HG03045 (cell line): ENCODE results near the gene ATR.
"Not testable (repeated sequence)": the region's sequence is repeated elsewhere in the genome, so short reads cannot be mapped to it uniquely, and the experiment has no call there.

Experiments
- ATAC-seq: cut with Tn5 transposase; IDR thresholded peaks from one replicate; pipeline ENCODE4 v1.9.1; 2021; ENCODE audit warnings: mild to moderate bottlenecking, moderate library complexity; ENCODE audit not compliant: unreplicated experiment

The ATR gene

DNA sequence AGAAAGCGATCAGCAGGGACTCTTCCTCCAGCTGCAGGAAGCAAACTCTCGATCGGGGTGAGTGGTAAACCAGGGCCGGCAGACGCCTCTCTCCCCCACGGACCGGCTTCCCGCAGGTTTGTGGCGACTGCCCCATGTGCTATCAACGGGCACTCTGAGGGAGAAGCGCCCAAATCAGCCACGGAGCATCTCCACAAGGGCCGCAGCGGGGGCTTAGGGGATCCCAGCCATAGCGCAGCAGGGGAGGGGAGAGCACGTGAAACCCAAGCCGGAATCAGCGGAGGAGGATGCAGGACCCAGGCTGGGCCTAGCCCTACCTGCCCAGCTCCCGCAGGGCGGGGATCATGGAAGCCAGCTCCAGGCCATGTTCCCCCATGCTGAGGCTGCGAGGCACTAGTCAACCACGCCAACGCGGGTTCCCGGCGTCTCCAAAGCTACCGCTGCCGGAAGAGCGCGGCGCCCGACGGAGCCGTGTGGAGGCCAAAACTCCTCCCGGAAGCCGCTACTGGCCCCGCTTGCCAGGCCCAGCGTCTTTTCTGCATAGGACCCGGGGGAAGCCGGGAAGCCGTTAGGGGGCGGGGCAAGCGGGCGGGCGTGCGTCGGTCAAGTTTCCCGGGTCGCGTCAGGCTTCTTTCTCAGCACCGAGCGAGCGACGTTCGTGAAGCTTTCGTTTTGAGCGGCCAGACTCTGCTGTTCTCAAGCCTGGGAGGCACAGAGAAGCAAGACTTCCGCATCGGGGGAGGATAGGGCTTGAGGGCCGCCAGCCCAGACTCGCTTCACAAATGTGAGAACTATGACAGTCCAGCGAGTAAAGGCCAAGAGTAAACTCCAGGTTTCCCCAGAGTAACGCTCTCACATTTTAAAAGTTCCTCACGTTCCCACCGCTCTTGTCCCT lies at the start of gene ATR:
Gene ATR, minus strand, starts transcription at position 405 of the 895 bp plus-strand sequence. Its CDS starts 29 bp downstream, at position 376.
- peak; percentile 98 for ATAC-seq

- ATAC-seq, result no peak
Observed at GRCh38 chr3:142626971-142627370, 48.4 kb upstream of the ATR start.

DNA sequence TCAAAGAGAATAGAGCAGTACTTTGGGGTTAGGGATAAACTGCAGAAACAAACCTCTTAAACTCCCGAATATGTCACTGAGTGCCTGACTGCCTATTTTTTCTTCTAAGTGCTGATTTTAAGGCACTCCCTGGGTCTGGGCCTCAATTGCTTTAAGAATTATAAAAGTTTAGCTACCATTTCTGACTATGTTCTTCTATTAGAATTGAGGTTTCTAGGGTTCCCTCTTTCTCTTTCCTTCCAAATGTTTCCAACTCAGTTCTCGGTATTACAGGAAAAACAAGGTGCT lies 46.6 kb upstream of the ATR start:
- ATAC-seq, result no peak

DNA sequence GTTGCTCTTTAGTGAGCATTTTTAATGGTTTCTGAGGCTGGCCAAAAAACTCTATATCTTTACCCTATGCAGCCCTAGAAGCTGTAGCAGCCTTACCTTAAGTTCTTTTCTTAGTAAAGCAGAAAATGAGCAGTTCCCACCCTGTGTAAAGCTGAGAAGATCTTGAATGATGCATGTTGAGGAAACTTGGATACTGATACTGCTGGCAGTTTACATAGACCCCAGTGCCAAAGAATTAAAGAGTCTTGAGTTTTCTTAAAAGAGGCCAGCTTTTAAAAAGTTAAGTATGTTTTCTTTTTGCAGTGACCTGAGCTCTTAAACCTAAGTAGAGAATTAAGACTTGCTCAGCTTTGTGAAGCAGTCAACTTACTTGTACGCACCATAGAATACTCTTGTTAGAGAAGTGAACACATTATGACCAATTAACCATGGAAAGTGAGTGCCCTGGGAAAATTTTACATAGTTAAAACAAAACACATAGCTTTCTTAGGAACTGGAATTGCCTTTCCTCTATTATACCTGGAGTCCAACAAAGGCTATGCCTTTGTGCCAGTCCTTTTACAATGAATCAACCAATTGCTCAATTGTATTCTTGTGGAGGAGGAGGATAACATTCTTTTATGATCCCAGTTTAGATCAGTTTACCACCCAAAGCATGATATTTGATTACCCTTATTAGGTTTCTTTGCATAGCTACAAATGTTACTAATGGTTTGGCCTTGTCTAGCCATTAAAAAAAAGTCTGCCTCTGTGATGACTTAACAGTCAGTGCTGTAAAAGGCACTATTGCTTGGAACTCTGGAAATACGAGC lies 46.0 kb upstream of the ATR start:
- no peak for ATAC-seq

GRCh38 chr3:142623194-142623593 lies 44.7 kb upstream of the ATR start:
- ATAC-seq, result no peak

DNA sequence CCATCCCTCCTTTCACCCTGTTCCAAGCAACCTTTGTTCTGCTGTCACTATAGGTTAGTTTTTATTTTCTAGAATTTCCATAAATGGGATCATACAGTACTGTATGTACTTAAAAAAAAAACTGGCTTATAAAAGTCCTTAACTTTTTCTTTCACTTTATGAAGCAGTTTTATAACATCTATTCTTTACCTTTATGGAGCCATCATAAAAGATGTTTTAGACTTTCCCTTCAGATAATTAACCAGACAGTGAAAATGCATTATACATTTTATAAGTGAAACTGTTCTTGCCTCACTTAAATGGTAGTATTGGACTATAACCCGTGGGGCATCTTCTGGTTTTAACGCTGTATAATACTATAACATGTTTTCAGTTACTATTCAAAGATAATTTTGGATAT lies 43.9 kb upstream of the ATR start:
- no peak for ATAC-seq

GRCh38 chr3:142618917-142619461 lies 40.5 kb upstream of the ATR start:
- no peak for ATAC-seq

DNA sequence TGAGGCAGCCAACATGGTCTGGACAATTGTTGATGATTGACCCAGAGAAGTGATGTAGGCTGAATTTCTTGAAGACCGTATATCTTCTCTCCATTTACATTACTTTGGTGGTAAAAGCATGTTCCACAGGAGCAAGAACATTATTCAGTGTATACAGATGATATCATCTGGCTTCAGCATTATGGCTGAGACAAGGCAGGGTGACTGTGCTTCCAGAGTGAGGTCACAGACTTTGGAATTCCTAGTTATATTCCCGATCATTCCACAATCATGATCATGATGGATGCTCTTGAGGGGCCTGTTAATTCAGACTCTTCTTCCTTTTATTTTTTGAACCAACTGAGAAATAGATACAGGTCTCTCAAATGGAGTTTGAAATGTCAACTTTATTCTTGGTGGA lies 36.6 kb upstream of the ATR start:
- no peak for ATAC-seq

GRCh38 chr3:142614059-142614626 lies 35.6 kb upstream of the ATR start:
- no peak for ATAC-seq

DNA sequence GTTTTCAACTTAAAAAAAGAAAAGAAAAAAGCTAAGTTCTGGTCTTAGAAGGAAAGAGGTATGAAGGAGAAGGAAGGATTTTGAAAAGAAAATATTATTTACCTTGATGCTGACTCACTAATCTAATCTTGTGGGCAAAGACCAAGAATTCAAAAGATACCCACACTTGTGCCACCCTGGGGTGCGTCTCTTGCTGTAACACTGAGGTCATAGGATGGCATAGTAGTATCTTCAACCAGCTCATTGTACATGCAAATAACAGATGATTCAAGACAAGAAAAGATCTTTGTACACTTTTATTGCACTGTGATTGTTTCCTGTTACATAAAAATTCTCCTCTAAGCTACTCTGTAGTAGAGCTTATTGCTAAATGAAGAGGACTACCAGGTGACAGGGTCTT lies 35.0 kb upstream of the ATR start:
- ATAC-seq, result no peak

DNA sequence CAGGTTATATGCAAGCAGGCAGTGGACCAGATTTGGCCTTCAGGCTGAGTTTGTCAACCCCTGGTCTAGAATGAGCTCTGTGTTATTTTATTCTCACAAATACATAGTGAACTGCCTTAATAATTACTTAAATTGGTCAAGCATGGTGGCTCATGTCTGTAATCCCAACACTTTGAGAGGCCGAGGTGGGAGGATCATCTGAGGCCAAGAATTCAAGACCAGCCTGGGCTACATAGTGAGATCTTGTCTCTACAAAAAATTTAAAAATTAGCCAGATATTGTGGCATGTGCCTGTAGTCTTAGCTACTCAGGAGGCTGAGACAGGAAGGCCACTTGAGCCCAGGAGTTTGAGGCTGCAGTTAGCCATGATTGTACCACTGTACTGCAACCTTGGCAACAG lies 32.7 kb upstream of the ATR start:
- ATAC-seq, result no peak

- ATAC-seq, result no peak
Observed at GRCh38 chr3:142609136-142609535, 30.6 kb upstream of the ATR start.

DNA sequence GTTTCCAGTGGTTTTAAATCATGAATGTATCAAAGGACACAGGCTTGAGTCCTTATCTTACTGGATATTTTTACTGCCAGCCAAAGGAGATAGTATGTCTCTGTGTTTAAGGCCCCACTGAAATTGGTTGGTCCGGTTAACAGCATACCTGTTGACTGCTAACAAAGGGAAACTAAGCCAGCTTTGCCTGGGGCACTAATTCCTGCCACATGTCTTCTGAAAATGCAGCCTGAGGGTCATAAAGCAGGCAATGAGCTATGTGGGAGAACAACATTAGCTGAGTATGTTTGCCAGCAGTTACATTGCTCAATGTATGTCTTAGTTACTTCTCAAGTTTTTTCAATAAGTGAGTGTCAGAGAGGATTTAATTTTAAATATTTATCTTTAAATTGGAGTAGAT lies 30.1 kb upstream of the ATR start:
- ATAC-seq, result no peak

- ATAC-seq, result no peak
Observed at GRCh38 chr3:142604940-142605339, 26.4 kb upstream of the ATR start.

DNA sequence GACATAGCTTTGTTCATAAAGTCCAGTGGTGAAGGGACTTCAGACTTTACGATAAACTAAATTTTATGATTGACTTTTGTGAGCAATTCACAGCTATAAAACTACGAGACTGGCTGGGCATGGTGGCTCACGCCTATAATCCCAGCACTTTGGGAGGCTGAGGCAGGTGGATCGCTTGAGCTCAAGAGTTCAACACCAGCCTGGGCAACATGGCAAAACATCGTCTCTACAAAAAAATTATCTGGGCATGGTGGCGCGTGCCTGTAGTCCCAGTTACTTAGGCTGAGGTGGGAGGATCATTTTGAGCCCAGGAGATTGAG lies 24.8 kb upstream of the ATR start:
- not testable (repeated sequence) for ATAC-seq

DNA sequence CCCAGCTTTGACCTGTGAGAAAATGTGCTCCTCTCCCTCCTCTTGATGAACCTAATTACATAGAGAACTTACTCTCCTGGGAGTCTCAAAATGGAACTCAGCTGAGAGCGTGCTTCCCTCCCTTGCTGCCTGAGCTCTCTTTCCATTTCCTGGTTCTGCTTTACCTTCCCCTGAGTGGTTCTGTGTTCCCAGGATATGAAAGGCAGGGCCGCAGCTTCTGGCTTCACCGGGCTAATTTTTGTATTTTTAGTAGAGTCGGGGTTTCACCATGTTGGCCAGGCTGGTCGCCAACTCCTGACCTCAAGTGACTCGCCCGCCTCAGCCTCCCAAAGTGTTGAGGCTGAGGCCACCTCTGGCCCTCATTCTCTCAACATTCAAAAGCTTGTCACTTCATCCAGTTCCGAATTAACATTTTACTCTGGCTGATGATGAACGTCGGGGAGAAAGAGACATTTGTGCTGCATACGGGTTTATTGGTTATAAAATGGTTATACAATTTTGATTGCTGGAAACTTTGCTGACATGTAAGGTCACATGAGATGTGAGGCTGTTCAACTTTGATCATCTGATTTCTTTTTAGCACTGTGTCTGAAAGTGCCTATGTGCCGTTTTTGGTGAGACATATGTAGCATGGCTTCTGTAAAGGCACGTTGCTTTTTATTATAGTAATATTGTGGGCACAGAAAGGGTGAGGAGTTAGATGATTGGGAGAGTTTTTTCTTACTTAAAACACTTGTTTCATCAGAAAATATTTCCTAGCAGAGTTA lies 24.3 kb upstream of the ATR start:
- ATAC-seq, result no peak

DNA sequence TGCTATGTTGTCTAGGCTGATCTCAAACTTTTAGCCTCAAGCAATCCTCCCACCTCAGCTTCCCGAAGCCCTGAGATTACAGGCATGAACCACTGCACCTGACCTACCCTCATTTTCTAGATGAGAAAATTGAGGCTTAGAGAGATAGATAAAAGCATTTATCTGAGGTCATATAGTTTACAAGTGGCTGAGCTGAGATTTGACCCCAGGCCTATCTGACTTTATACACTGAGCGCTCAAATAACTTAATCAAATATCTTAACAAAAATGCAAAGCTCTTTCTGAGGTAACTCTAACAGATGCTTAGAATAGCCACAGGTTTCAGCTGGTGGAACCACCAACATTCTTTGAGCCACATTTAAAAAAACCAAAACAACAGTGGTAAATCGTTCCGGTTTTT lies 23.2 kb upstream of the ATR start:
- ATAC-seq, result no peak

- no peak for ATAC-seq
Observed at GRCh38 chr3:142597906-142598305, 19.4 kb upstream of the ATR start.

- no peak for ATAC-seq
Observed at GRCh38 chr3:142596726-142597088, 18.2 kb upstream of the ATR start.

GRCh38 chr3:142595951-142596725 lies 17.6 kb upstream of the ATR start, which contains the start of gene PLS1:
Gene PLS1 (plus strand): TSS chr3:142596393. CDS start chr3:142664238, 67,845 bp downstream.
- peak; percentile 88 for ATAC-seq
